NCI-H2029 (cell line): ENCODE measurements around the gene DPCD.

Experiments used
- DNase-seq: peaks from one replicate; lab custom pipeline; 2025; lab: John Stamatoyannopoulos, UW

The DPCD gene

DNA sequence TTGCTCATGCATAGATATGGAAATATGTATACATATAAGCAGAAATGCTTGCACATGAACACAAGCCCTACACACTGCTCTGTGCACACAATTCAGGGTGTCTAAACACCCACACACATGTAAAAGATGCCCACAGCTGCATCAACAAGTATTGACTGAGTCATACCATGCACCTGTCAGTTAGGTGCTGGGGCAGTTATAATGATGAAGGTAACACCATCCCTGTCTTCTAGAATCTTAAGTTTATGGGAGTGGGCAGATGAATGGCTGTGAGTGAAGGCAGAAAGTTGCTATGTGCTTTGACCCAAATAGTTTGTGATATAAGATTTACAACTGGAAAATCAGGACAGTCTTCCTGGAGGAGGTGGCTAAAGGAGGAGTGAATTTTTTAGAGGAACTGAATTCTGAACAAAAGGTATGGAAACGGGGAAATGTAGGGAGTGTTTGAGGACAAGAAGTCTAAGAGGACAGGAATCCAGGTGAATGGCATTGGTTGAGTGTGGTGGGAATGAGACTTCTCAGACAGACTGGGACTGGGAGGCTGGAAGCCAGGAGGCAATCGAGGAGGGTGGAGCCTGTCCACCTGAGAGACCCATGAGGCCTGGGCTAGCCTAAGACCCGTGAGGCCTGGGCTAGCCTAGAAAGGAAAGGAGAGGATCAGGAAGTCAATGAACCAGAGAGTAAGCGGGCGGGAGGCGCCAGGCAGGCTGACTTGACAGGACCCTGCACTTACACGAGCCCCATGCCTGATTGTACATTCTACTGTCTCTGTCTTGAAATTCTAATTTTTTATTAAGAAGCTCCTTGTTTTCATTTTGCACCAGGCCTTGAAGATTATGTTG lies 20.7 kb upstream of the DPCD start:
- DNase-seq, result no peak

DNA sequence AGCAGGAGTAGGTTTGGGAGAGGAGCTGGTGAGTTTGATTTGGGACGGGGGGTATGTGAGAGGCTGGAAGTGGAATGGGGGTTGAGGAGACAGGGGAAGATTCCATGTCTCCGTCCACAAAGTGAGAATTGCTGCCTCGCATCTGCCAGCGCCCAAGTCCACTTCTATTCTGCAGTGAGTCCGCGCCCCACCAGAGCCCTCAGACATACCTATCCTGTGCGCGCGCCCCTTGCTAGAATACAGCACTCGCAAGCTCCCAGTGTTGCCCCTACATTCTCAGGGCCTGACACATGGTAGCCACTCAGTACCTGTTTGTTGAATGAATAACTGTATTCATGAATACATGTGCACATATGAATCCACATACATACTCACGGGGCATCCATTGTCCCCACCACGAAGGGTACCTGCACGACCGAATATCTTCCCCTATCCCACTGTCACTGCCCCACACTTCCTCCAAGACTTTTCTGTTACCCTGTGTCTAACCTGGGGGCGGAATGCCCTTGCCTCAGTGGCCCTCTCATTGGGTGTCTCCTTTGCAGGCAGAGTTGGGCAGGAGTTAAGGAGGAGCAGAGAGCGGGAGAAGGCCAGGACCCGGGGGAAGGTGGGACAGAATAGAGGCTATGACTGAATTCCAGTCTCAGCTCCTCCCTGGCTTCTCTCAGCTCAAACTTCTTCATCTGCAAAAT lies 19.9 kb upstream of the DPCD start:
- no peak for DNase-seq

DNA sequence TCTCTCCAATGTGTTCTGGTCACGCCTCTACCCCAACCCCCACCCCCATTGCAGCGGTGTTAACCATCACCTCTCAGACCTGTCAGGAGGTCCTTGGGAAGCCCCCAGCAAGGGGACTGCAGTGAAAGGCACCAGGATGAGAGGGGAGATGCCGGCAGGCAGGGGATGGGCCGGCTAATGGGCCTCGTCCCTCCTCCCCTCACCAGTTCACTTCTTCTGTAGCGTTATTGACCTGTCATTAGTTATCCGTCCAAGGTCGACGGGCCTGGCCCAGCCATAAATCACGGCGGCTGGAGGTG lies 18.8 kb upstream of the DPCD start:
- DNase-seq, result no peak

DNA sequence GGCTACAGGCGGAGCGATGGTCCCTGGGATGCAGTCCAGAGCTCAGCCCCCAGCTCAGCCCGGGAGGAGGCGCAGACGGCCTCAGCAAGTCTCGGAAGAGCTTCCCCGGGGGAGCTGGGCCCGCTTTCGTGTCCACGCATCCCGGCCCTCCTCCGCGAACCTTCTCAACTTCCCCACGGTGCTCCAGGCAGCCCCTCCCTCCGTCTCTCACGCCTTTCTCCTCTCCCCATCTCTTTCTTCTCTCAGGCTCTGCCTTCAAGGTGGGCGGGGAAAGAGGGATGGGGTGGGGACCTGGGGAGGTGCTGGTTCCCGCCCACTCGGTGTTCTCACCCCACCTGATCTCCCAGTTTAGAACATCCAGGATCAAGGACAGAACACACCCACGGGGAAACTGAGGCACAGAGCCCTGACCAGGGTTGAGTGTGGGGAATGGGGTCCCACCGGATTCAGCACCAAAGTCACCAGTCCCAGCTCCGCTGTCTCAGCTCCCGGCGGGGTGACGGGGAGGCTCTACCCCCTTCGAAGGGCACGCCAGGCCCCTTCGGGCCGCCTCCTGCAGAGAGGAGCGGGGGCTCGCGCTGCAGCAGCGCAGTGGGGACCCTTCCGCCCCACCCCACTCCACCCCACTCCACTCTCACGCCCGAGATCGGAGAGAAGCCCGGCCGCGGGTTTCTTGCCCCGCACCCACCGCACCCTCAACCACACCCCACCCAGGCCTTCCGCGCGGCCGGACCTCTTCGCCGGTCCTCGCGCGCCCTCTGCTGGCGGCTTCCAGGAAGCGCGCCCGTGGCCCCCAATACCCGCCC lies 18.3 kb upstream of the DPCD start:
- peak; percentile 8 for DNase-seq

DNA sequence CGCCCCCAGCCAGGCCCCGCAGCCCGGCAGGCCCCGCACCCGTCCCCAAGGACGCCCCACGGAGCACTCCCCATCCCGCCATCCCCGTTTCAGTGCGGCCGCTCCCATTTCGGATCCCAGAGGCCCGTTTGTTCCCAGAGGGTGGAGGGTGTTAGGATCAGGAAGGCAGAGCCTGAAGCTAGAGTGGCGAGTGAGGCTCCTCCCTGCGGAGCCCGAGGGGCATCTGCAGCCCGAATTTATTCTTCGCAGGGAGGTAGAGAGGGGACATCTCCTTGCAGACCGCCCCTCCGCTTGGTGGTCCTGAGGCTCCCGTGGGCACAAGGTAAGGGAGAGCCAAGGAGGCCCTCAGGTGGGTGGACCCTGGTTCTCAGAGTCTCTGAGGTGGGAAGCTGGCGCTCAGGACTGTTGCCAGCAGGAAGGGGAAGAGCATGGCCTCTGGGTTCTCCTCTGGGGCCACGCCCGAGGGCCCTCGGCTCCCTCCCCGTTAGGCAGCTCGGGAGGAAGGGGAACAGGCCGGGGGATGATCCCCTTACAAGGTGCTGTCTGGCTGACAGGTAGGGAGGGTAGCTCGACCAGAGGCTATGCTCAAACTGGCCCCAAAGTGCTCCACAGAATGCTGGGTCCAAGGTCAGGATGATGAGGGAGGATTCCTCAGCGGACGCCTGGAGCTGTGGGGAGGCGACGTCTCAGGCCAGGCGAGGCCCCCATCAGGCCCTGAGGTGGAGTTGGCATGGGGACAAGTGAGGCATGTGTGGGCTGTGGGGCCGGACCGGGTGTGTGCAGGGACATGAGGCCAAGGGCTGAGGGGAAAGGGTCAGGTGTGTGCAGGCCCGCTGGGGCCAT lies 17.5 kb upstream of the DPCD start:
- DNase-seq, result no peak

DNA sequence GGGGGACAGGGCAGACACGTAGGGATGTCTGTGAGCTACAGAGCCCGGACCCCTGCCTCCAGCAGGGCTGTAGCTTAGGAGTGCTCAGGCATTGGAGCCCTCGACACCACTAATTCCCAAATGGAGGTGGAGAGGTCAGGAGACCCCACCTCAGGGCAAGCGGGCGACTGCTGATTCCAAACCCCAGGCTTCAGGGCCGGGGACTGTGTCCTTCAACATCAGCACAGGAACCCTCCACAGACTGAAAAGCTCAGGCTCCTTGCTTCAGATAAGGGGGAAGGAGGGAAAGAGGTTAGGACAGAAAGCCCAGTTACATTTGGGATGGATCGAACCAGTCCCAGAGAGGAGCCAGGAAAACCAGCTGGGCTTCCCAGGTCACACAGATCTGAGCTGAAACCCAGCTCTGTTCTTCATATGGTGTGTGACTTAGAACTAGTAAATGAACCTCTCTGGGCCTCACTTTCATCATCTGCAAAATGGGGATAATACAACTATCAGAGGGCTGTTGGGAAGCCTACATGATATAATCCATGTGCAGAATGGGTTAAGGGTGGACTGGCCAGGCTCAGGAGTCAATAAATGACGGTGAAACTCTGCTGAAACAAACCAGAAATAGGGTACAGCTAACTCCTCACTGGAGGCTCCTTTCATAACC lies 16.7 kb upstream of the DPCD start:
- DNase-seq, result no peak

DNA sequence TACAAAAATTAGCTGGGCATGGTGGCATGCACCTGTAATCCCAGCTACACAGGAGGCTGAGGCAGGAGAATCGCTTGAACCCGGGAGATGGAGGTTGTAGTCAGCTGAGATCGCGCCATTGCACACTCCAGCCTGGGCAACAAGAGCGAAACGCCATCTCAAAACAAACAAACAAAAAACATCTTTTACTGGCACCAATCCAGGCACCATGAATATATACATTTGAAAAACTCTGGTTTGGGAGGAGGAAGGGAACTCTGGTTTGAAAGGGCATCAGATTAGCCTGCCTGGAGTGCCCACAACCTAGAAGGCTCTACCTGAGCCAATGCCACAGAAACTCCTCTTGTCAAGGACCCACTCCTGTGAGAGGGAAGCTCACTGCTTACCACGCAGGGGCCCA lies 16.0 kb upstream of the DPCD start:
- no peak for DNase-seq

DNA sequence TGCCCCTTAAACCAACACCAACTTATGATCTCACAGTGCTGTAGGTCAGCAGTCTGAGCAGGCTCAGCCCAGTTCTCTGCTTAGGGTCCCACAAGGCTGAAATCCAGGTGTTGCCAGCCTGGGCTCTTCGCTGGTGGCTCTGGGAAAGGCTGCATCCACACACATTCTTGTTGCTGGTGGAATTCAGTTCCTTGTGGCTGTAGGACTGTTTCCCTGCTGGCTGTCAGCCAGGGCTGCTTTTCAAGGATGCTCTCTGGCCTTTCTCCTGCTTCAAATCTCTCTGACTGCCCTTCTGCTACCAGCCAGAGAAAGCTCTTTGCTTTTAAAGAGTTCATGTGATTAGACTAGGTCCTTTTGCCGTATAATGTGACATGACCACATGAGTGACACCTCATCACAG lies 15.3 kb upstream of the DPCD start:
- DNase-seq, result no peak

DNA sequence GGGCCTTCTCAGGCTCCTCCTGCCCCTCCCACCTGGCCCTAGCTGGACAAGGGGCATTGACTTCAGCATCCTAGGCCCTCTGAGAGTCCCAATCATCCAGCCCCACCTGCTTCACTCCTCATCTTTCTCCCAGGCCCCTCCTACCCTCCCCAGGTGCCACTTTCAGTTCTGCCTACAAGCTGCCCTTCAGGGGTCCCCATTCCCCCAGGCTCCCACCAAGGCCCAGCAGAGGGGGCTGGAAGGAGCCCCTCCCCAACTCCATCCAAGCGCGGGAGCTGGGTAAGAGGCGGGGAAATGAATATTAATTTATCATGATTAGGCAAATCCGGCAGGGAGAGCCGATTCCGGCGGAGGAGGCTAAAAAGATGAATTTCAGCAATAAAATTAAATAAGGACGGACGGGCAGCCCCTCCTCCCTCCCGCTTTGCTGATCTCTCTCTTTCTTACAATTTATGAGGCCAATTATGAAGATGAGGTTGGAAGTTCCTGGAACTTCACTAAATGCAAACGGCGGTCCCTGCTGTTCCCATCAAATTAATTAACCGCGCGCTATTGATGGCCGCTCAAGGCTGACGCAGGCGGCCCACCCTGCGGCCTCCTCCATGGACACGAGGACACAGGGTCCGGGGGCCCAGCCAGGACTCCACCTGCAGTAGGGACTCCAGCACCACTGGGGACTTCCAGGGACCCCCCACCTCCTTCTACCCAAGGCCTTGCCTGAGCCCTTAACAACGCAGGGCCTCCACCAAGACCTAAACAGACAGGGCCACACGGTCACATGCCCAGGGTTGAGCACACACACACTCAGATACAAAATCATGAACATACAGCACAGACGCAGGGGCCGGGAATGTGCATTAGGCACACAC lies 14.0 kb upstream of the DPCD start:
- DNase-seq, result no peak

DNA sequence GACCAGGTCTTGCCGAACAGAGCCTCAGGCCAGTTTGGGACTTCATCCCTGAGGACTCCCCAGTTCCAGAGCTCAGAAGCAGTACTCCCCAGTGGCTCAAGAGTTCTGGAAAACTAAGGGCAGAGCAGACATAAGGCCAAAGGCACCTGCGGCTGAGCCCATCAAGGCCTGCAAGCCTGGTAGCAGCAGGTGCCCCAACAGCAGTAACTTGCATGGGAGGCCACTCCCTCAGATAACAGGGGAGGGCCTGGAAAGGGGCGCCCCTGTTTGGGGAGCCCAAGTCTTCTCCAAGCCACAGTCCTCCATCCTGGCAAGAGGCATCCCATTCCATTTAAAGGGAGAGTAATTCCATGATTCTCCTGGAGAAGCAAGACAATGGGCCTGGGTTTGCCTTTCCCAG lies 13.0 kb upstream of the DPCD start:
- no peak for DNase-seq

DNA sequence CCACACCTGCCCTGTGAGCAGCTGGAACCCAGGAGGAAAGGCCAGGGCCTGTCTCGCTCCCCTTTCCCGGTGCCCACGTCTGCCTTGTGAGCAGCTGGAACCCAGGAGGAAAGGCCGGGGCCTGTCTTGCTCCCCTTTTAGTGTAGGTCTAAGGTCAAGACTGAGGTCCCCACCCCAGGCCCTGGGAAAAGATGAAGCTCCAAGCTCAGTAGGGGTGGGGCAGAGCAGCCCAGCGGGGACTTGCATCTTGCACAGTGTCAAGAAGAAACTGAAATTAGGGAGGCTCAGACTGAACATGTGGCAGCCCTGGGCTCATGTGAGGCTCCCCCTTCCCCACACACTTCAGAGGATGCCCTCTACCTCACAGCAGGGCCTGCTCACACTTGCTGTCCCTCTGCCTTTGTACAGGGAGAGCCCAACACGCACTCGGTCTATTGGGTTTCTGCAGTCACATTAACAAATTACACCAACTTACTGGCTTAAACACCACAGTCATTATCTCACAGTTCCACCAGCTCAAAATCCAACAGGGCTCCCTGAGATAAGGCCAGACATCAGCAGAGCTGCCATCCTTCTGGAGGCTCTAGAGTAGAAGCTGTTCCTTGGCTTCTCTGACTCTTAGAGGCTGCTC lies 12.4 kb upstream of the DPCD start:
- DNase-seq, result no peak

DNA sequence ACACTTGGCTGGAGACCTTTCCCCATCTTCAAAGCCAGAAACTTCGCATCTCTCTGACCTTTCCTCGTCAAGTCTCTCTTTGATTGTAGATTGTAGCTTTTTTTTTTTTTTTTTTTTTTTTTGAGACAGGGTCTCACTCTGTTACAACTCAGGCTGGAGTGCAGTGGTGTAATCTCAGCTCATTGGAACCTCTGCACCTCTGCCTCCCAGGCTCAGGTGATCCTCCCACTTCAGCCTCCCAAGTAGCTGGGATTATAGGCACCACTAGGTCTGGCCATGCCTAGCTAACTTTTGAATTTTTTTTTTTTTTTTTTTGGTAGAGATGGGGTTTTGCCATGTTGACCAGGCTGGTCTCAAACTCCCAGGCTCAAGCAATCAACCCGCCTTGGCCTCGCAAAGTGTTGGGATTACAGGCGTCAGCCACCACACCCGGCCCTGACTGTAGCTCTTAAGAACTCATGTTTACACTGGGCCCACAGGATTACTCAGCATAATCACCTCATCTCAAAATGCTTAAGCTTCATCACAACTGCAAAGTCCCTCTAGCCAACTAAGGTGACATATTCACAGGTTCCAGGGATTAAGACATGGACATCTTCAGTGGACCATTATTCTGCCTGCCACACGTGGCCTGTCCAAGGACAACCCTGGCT lies 11.8 kb upstream of the DPCD start:
- no peak for DNase-seq

DNA sequence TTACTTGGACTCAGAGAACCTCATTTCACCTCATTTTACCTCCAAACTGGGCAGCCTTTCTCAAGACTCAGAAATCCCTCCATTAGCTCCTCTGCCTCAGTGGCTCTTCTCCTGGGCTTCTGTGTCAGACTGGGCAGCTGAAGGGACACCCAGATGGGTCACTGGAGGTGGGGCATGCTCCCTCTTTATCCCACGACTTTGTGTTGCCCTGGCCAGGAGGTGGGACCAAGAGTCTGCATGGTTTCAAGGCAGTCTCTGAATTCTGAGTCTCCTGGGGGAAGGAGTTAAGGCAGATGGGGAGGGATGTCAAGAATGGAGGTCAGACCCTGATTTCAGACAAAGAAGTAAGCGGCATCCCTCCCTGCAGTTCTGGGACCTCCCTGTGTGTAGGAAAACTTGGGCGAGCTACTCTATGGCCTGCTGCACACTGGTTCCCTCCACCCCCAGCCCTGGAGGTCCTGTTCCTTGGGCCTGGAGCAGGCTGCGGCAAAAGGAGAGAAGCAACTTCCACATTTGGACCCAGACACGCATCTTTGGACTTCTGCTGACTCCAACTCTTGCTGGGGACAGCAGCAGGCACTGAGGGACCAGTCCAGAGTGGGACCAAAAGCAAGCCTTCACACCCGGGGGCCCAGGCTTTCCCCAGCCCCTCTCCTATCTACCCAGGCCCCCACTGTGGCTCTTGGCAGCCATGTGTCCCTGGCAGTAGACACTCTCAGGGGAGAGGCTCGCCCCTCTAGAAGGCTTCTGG lies 10.8 kb upstream of the DPCD start:
- no peak for DNase-seq

DNA sequence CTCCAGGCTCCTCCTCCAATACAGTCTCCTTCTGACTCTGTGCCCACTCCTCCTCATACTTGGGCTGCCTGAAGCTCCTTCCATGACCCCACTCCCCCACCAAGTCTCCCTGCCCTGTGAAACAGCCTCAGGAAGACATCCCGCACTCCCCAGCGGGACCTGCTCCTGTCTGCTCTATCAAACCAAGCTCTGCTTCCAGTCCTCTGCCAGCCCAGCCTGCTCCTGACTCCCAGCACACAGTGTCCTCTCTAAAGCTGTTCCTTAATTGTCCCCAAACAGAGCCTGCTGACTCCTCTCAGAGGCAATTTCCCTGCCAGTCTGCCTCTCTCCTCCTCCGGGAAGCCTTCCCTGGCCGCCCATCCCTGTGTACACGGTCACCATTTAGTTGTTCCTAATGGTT lies 9.9 kb upstream of the DPCD start:
- DNase-seq, result no peak

DNA sequence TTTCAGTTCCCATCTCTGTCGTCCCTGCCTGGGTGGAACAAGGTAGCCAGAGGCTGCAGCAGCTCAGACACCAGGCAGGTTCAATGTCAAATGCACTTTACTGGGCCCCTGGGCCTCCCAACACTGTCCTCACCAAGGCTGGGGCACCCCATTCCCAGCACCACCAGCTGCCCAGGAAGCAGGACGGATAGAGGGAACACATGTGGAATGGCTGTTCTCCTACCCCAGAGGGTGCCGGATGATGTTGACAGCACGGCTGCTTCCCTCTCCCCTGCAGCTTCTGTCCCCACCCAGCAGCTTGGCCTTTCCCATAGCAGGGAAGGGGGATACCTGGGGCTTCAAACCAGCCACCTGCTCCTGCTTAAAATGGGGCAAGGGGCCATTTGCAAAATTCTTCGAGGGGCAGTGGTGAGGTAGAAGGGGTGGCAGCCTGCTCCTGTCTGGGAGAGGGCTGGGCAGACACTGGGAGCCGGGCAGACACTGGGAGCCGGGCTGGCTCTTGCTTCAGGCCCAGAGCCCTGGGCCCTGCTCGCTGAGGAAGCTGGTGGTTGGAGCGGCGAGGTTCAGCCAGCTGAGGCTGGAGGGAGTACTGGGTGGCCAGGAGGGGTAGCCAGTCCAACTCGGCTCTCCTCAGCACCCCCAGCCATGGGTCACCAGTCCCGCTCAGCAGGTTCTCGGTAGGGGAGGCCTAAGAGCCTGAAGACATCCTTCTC lies 9.2 kb upstream of the DPCD start:
- no peak for DNase-seq

DNA sequence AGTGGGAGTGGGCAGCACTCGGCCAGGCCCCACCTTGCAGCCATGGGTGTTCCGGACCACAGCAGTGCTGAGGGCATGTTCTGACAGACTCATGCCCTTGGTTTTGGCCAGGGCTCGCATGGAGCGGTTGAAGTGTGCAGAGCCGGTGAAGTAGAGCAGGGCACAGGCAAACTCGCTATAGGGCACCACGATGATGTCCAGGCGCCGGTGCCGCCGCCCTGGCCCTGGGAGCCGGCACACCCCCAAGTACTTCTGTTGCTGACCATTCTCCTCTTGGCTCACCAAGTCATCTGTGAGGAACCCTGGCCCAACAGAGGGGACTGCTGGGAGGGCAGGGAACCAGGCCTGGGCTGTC lies 8.6 kb upstream of the DPCD start:
- no peak for DNase-seq

DNA sequence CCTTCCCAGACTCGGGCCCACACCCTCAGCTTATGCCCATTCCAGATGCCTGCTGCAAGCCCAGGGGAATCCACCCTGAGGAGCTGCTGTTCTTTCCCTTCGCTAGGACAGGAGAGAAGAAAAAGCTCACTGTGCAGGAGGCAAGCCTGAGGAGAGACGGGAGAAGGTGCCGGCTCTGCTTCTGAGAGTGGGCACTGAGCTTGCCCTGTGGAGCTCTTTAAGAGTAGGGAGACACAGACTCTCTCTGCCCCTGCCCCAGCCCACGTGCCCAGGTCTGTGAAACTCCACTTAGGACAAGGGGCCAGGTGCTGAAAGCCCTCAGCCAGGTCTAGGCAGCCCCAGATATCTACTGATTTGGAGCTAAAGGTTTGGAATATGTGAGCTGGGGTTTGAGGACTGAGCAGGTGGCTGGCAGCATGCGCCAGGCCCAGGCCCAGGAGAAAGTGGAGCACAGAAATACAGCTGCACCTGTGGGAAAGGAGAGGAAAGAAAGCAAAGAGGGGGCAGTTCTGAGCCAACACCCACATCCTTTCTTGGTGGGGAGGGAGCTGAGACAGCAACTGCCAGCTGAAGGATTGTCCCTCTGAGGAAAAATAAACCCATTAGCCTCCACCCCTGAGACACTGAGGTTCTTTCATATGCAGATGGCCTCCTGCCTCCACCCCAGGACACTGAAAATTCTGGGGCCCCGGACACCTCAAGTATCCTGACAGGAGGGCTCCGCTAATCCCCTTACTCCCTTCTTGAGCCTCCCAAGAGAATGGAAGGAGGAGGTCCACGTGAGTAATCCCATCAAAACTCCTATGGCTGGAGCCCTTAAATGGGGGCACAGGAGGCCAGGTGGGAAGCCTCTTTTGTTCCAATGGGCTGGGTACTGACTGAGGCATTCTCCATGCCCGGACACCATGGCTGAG lies 7.4 kb upstream of the DPCD start:
- DNase-seq, result no peak
